ENCODE data around the gene WDR64. TPM values are rescaled to one million over a fixed set of nuclear protein-coding genes. Genes with fewer than 3 reads are reported as not detected.

The WDR64 gene
- total RNA-seq, 6 donors from 2014 or later, result 0.20 TPM; not detected in 5

GRCh38 chr1:241839369-241839979 is 187.4 kb downstream of the WDR64 start:
- peak in 1 of 2 donors; percentile 36 for DNase-seq
- H3K27me3 ChIP-seq, result no peaks in the 10 kb centered on the region
- H3K36me3 ChIP-seq, result no peaks in the 10 kb centered on the region
- H3K4me1 ChIP-seq, result no peaks in the 10 kb centered on the region
- no peak for ATAC-seq (ENCODE audit: low FRiP score in 2 of 2)
- TF ChIP-seq EP300 (IDR thresholded peaks at IDR 0.05), result no peak
- no peak for TF ChIP-seq POLR2AphosphoS5 (IDR thresholded peaks at IDR 0.05)
- no peak for TF ChIP-seq CTCF (IDR thresholded peaks at IDR 0.05)
- no peak for TF ChIP-seq POLR2A (IDR thresholded peaks at IDR 0.05)
- WGBS, 2 donors, result 80 to 87% methylated on average over 6 of the region's 6 CpGs
- H3K27ac ChIP-seq, result no peak overlapping the region
- no peak overlapping the region for H3K4me3 ChIP-seq
- H3K9me3 ChIP-seq, result no peaks in the 10 kb centered on the region

GRCh38 chr1:241840164-241840563 is 188.1 kb downstream of the WDR64 start:
- Histone ChIP-seq H3K27me3 (no peaks in the 10 kb centered on the region), H3K4me1 (no peaks in the 10 kb centered on the region), H3K36me3 (no peaks in the 10 kb centered on the region), H3K27ac (no peak overlapping the region), H3K4me3 (no peak overlapping the region), H3K9me3 (no peaks in the 10 kb centered on the region)
- 88 to 91% methylated on average over 6 of the region's 6 CpGs for WGBS, 2 donors
- no peak for ATAC-seq (ENCODE audit: low FRiP score in 2 of 2)
- DNase-seq, result no peak
- TF ChIP-seq EP300 (IDR thresholded peaks at IDR 0.05), result no peak
- TF ChIP-seq CTCF (IDR thresholded peaks at IDR 0.05), result no peak
- TF ChIP-seq POLR2A (IDR thresholded peaks at IDR 0.05), result no peak
- no peak for TF ChIP-seq POLR2AphosphoS5 (IDR thresholded peaks at IDR 0.05)

- no peak overlapping the region for H3K27ac ChIP-seq
- H3K27me3 ChIP-seq, result no peaks in the 10 kb centered on the region
- DNase-seq, result no peak
- ATAC-seq (ENCODE audit: low FRiP score in 2 of 2), result no peak
- H3K4me1 ChIP-seq, result no peaks in the 10 kb centered on the region
- TF ChIP-seq POLR2AphosphoS5 (IDR thresholded peaks at IDR 0.05) (no peak), EP300 (IDR thresholded peaks at IDR 0.05) (no peak), CTCF (IDR thresholded peaks at IDR 0.05) (no peak), POLR2A (IDR thresholded peaks at IDR 0.05) (no peak)
- no peaks in the 10 kb centered on the region for H3K9me3 ChIP-seq
- no peak overlapping the region for H3K4me3 ChIP-seq
- 79 to 82% methylated on average over 3 of the region's 3 CpGs for WGBS, 2 donors
- no peaks in the 10 kb centered on the region for H3K36me3 ChIP-seq
These were observed 189.6 kb downstream of the WDR64 start for GRCh38 chr1:241841691-241842090.

- Histone ChIP-seq H3K36me3 (no peaks in the 10 kb centered on the region), H3K4me3 (no peak overlapping the region), H3K4me1 (peaks cover 0 to 4% (median 1%) of the 10 kb centered on the region in 4 donors), H3K27ac (no peak overlapping the region), H3K27me3 (no peaks in the 10 kb centered on the region), H3K9me3 (no peaks in the 10 kb centered on the region)
- no peak for ATAC-seq (ENCODE audit: low FRiP score in 2 of 2)
- no peak for DNase-seq
- TF ChIP-seq POLR2A (IDR thresholded peaks at IDR 0.05) (no peak), POLR2AphosphoS5 (IDR thresholded peaks at IDR 0.05) (no peak), CTCF (IDR thresholded peaks at IDR 0.05) (no peak), EP300 (IDR thresholded peaks at IDR 0.05) (no peak)
- WGBS, 2 donors, result 83 to 84% methylated on average over 2 of the region's 2 CpGs
These were observed 190.5 kb downstream of the WDR64 start for GRCh38 chr1:241842565-241842964.

- DNase-seq (no peak), ATAC-seq (ENCODE audit: low FRiP score in 2 of 2) (no peak)
- Histone ChIP-seq H3K27ac (no peak overlapping the region), H3K4me3 (no peak overlapping the region), H3K27me3 (no peaks in the 10 kb centered on the region), H3K4me1 (peaks cover 4 to 17% (median 7%) of the 10 kb centered on the region in 4 donors), H3K36me3 (no peaks in the 10 kb centered on the region), H3K9me3 (no peaks in the 10 kb centered on the region)
- TF ChIP-seq CTCF (IDR thresholded peaks at IDR 0.05) (no peak), POLR2A (IDR thresholded peaks at IDR 0.05) (no peak), EP300 (IDR thresholded peaks at IDR 0.05) (no peak), POLR2AphosphoS5 (IDR thresholded peaks at IDR 0.05) (no peak)
- WGBS, 2 donors, result 86 to 89% methylated on average over 6 of the region's 6 CpGs
These were observed 192.5 kb downstream of the WDR64 start for GRCh38 chr1:241844593-241844992.

Measured in upper lobe of left lung (tissue), 6 donors.